HepG2 (cell line): ENCODE data around the gene KRTCAP2. TPM values are rescaled to one million over a fixed set of nuclear protein-coding genes. Genes with fewer than 3 reads are reported as not detected.

Experiments
- ATAC-seq: fragments of 200-7000 bp; cut with Tn5 transposase; 3 replicates; pipeline ENCODE4 v1.9.1; 2020; ENCODE audit warnings: mild to moderate bottlenecking, moderate library complexity
- BruUV-seq: library from RNA; stranded (reverse); fragments of 400-500 nt; replicated peaks from 2 replicates; lab custom pipeline; 2021; lab: Mats Ljungman, UMichigan
- CTCF ChIA-PET: fragments of 300-600 bp; formaldehyde crosslinking; extraction: SDS; loops from one replicate; lab custom pipeline; 2021; ENCODE audit warnings: low total read pairs, inconsistent platforms, low intra/inter-chr PET ratio; lab: Yijun Ruan, JAX
- POLR2A ChIA-PET: fragments of 350-600 bp; sonication (Branson Sonifier 250); formaldehyde crosslinking; loops from one replicate; lab custom pipeline; 2020; ENCODE audit warnings: antibody characterized with exemption, inconsistent platforms; lab: Yijun Ruan, JAX
- DNase-seq: peaks from one replicate; pipeline ENCODE4 v3.0.0-alpha.2; 2015; ENCODE audit warnings: low spot score
- FAIRE-seq: peaks from 3 replicates; lab custom pipeline; 2011; peaks lifted over from hg19 to GRCh38; lab: Jason Lieb, UNC
- H2AFZ ChIP-seq: one replicate; pipeline ENCODE4 v1.6.1; 2011; ENCODE audit warnings: low read length, inconsistent platforms
- H3K27ac ChIP-seq: fragments of 300-600 bp; 3 replicates; pipeline ENCODE4 v1.8.0; 2011; ENCODE audit warnings: mixed run types, mild to moderate bottlenecking, mixed read lengths, low read length, inconsistent platforms; ENCODE audit not compliant: insufficient read depth; ENCODE audit errors: extremely low read length
- H3K27me3 ChIP-seq, 2 experiments: fragments of 200-600 bp in 1 of 2; 2 replicates in 1 of 2; 3 replicates in 1 of 2; pipeline versions ENCODE4 v1.6.0 to v1.8.0; 2011; ENCODE audit warnings: low read length in 2 of 2, mild to moderate bottlenecking in 2 of 2, moderate library complexity in 2 of 2, inconsistent platforms in 1 of 2; ENCODE audit not compliant: insufficient read depth in 2 of 2, control insufficient read depth in 1 of 2
- H3K36me3 ChIP-seq, 2 experiments: fragments of 200-600 bp in 1 of 2; replicated peaks in 1 of 2; 2 replicates in 1 of 2; 3 replicates in 1 of 2; pipeline versions ENCODE4 v1.5.1 to v1.8.0; 2011; ENCODE audit warnings: low read length in 2 of 2, inconsistent platforms in 1 of 2; ENCODE audit not compliant: insufficient read depth in 2 of 2, control insufficient read depth in 1 of 2
- H3K4me1 ChIP-seq: 2 replicates; pipeline ENCODE4 v1.5.1; 2012; ENCODE audit warnings: low read length, inconsistent platforms; ENCODE audit not compliant: insufficient read depth
- H3K4me2 ChIP-seq: 2 replicates; pipeline ENCODE4 v1.6.0; 2011; ENCODE audit warnings: low read depth, low read length, inconsistent platforms
- H3K4me3 ChIP-seq, 3 experiments: fragments of 200-600 bp in 1 of 3; sonication (generic), shearing (Covaris generic) in 1 of 3; replicated peaks in 1 of 3; 2 replicates each; pipeline ENCODE4 v1.5.1; 2011 to 2016; ENCODE audit warnings: low read length in 3 of 3, inconsistent platforms in 2 of 3, low read depth in 2 of 3, mild to moderate bottlenecking in 2 of 3, control low read depth in 1 of 3, mixed read lengths in 1 of 3; ENCODE audit not compliant: insufficient read depth in 1 of 3
- H3K79me2 ChIP-seq: one replicate; pipeline ENCODE4 v1.6.1; 2011; ENCODE audit warnings: low read length, inconsistent platforms; ENCODE audit not compliant: insufficient read depth
- H3K9ac ChIP-seq: 2 replicates; pipeline ENCODE4 v1.6.0; 2011; ENCODE audit warnings: mild to moderate bottlenecking, low read depth, low read length, inconsistent platforms; ENCODE audit not compliant: insufficient read depth
- H3K9me3 ChIP-seq: 2 replicates; pipeline ENCODE4 v1.5.1; 2012; ENCODE audit warnings: mild to moderate bottlenecking, low read length
- H4K20me1 ChIP-seq: 2 replicates; pipeline ENCODE4 v1.6.0; 2011; ENCODE audit warnings: inconsistent platforms, mild to moderate bottlenecking, low read length, moderate library complexity; ENCODE audit not compliant: insufficient read depth
- ATF7-NPFF ChIP-seq: sonication (generic); formaldehyde crosslinking; IDR thresholded peaks from 2 replicates; pipeline ENCODE4 v1.8.1; 2023; ENCODE audit warnings: mild to moderate bottlenecking, low read depth, missing genetic modification reagents, moderate library complexity
- FOXM1 ChIP-seq: sonication (generic); formaldehyde crosslinking; IDR thresholded peaks from 2 replicates; pipeline ENCODE4 v1.5.0; 2020; ENCODE audit warnings: missing genetic modification reagents
- NR1H2 ChIP-seq: sonication (generic); formaldehyde crosslinking; IDR thresholded peaks from 2 replicates; pipeline ENCODE4 v1.8.1; 2022; ENCODE audit warnings: low read depth, missing genetic modification reagents, borderline replicate concordance
- PHF5A ChIP-seq: IDR thresholded peaks from one replicate; pipeline ENCODE4 v1.6.1; 2018; ENCODE audit warnings: low read depth, missing genetic modification reagents; ENCODE audit not compliant: unreplicated experiment
- SIN3A ChIP-seq: IDR thresholded peaks from 2 replicates; pipeline ENCODE4 v1.6.1; 2011; ENCODE audit warnings: low read depth, mild to moderate bottlenecking, control low read depth, low read length, borderline replicate concordance
- SIN3B ChIP-seq: fragments of 150-350 bp; IDR thresholded peaks from 2 replicates; pipeline ENCODE4 v1.6.1; 2014; ENCODE audit warnings: low read length
- SP1 ChIP-seq, 2 experiments: fragments of 450-650 bp in 1 of 2; sonication (generic) in 1 of 2; formaldehyde crosslinking in 1 of 2; IDR thresholded peaks; 2 replicates each; pipeline versions ENCODE4 v1.4.0 to v1.6.1; 2016 to 2020; ENCODE audit warnings: missing genetic modification reagents in 1 of 2
- STAG1 ChIP-seq: sonication (generic); formaldehyde crosslinking; IDR thresholded peaks from 2 replicates; pipeline ENCODE4 v1.4.0; 2020; ENCODE audit warnings: missing genetic modification reagents
- TCF7 ChIP-seq: sonication (generic); IDR thresholded peaks from 2 replicates; pipeline ENCODE4 v1.6.1; 2016; ENCODE audit warnings: antibody characterized with exemption, low read depth
- YY1 ChIP-seq: IDR thresholded peaks from 2 replicates; pipeline ENCODE4 v1.6.1; 2011; ENCODE audit warnings: low read length, low read depth, moderate library complexity, mild to moderate bottlenecking; ENCODE audit not compliant: insufficient read depth, insufficient replicate concordance
- ZGPAT ChIP-seq: IDR thresholded peaks from 2 replicates; pipeline ENCODE4 v1.6.1; 2016; ENCODE audit warnings: mild to moderate bottlenecking
- ZNF280B ChIP-seq: sonication (generic); formaldehyde crosslinking; IDR thresholded peaks from 2 replicates; pipeline ENCODE4 v1.5.0; 2020; ENCODE audit warnings: missing genetic modification reagents, mild to moderate bottlenecking, borderline replicate concordance
- ZNF331 ChIP-seq: sonication (generic); formaldehyde crosslinking; IDR thresholded peaks from 2 replicates; pipeline ENCODE4 v1.4.0; 2020; ENCODE audit warnings: missing genetic modification reagents
- ZNF546 ChIP-seq: sonication (generic); formaldehyde crosslinking; conservative IDR thresholded peaks from 2 replicates; pipeline ENCODE4 v1.8.1; 2023; ENCODE audit warnings: mild to moderate bottlenecking, missing genetic modification reagents
- ZNF660 ChIP-seq: sonication (generic); formaldehyde crosslinking; IDR thresholded peaks from 2 replicates; pipeline ENCODE4 v1.5.1; 2020; ENCODE audit warnings: mild to moderate bottlenecking, low read depth, missing genetic modification reagents, borderline replicate concordance
- ZNF747 ChIP-seq: sonication (generic); formaldehyde crosslinking; IDR thresholded peaks from 2 replicates; pipeline ENCODE4 v1.8.1; 2023; ENCODE audit warnings: missing genetic modification reagents, mild to moderate bottlenecking, borderline replicate concordance
- ZNF772 ChIP-seq: sonication (generic); formaldehyde crosslinking; IDR thresholded peaks from 2 replicates; pipeline ENCODE4 v1.5.0; 2020; ENCODE audit warnings: mild to moderate bottlenecking, missing genetic modification reagents
- ZNF782 ChIP-seq: sonication (generic); formaldehyde crosslinking; IDR thresholded peaks from 2 replicates; pipeline ENCODE4 v1.4.0; 2020; ENCODE audit warnings: missing genetic modification reagents, mild to moderate bottlenecking, borderline replicate concordance
- WGBS: methylation state at CpG from one replicate; pipeline ENCODE4 v1.1.6; 2017; ENCODE audit warnings: low lambda C conversion rate; 5-methylcytosine and 5-hydroxymethylcytosine counted together
- in situ Hi-C: cut with HindIII; loops from 2 replicates; pipeline ENCODE4 v1.10.0; 2017; ENCODE audit warnings: low pct_unique_long_range_greater_than_20kb; ENCODE audit not compliant: extremely low pct_ligation_motif_present
- intact Hi-C: fragments of 100-400 bp; cut with micrococcal nuclease; formaldehyde crosslinking; loops from one replicate; pipeline ENCODE4 v1.10.0; 2022; ENCODE audit not compliant: unreplicated experiment
- polyA plus RNA-seq, 8 experiments: library from polyadenylated mRNA; depleted of rRNA in 3 of 8; stranded (reverse) in 7 of 8; unstranded in 1 of 8; fragments of >200 nt; fragmentation: Illumina TruSeq in 4 of 8; extraction: Trizol in 4 of 8; gene quantifications; 2 replicates each; pipeline versions ENCODE4 v1.2.1 to v1.2.3, GENCODE V29; 2011 to 2016; ENCODE audit warnings: low read depth in 4 of 8, missing spikeins in 1 of 8, mixed read lengths in 1 of 8; ENCODE audit not compliant: insufficient read depth in 1 of 8
- total RNA-seq, 5 experiments: library from RNA; depleted of rRNA; stranded (reverse); fragments of >200 nt; fragmentation: Illumina TruSeq; extraction: Trizol; gene quantifications; 2 replicates each; pipeline ENCODE4 v1.2.3, GENCODE V29; 2016; ENCODE audit warnings: low read depth in 1 of 5
- TF ChIP-seq, protein P1 (sequence below): IDR thresholded peaks from 2 replicates; pipeline ENCODE4 v1.6.1; 2016; ENCODE audit warnings: low read depth, borderline replicate concordance

KRTCAP2 gene
- total and polyA plus RNA-seq, 2 of the 13 experiments (the other 11 are each of a cell fraction or from before 2014, with no cell fraction given) = 77.3 to 79.4 TPM

DNA sequence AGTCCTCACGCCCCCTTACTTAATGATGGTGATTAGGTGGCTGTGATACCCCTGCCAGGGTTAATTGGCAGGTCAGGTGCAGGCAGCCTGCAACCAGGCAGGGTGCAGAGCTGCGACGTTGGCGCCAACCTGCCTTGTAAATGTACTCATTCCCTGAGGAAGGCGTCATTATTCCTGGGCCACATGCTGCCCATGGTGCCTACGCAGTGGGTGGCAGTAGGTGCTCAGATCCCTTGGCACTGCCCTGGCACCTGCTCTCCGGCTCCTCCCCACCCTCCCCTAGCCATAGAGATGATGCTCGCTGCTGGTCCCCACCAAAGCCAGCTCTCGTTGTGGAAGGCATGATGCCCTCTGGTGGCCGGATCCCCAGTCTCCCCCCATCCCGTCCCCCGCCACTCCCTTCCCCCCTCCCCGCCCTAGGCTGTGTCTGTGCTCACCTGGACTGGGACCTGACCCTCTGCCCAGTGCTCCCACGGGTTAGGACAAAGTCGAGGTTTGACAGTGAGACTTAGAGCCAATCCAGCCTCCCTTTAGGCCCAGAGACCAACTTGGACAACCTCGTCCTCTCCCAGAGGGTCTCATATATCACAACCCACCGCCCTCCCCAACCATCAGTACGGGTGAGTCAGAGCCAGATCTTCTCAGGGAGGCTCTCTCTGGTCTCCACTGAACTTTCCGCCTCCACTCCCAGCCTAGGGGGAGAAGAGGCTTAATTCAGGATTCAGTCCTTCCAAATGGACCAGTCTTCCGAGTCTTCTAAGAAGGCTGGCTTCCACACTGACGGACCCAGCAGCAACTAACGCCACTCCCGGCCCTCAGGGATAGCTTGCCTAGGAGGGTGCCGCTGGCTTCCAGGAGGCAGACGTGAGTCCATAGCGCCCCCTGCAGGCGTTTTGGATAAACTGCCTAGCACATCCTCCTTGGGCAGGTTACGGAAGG is 5.7 kb downstream of the KRTCAP2 start:
- 0 out of 2 replicates have a peak overlapping the region, but pooled peaks have one; percentile 2 for H3K9ac ChIP-seq
- DNase-seq = peak; percentile 82
- BruUV-seq = no TSS peak
- H3K4me2 ChIP-seq = peak overlapping the region; percentile 100
- intact Hi-C loops = loop anchor here (1.0 to 2.0 kb wide), 2 partner anchors 41 to 73 kb away; partner anchors contain the start of gene EFNA1
- peak; percentile 91 for FAIRE-seq
- no peak overlapping the region for H3K27ac ChIP-seq
- peak; percentile 87 for ATAC-seq
- H3K36me3 ChIP-seq = peaks cover 0 to 12% of the 10 kb centered on the region in 2 experiments; a peak in 2 of 5 replicates
- no peaks in the 10 kb centered on the region for H4K20me1 ChIP-seq
- peak overlapping the region; percentile 84 for H2AFZ ChIP-seq
- ChIA-PET POLR2A (interaction anchor here (0.7 to 5.9 kb wide), 7 partner anchors 32 to 83 kb away, joined by 3 to 56 read pairs (median 5); partner anchors contain the start of genes EFNA1 and SLC50A1), CTCF (interaction anchor here (0.6 to 5.3 kb wide), 11 partner anchors 23 to 106 kb away, joined by 3 to 165 read pairs (median 4); partner anchors contain the start of genes EFNA1 and SLC50A1)
- H3K9me3 ChIP-seq = no peaks in the 10 kb centered on the region
- in situ Hi-C loops = loop anchor here (5.0 kb wide), 1 partner anchor 75 kb away; no protein-coding TSS in a partner anchor
- 0 out of 5 replicates have a peak, but pooled peaks cover 0 to 8% of the 10 kb centered on the region in 2 experiments for H3K27me3 ChIP-seq
- peaks cover 36% of the 10 kb centered on the region for H3K4me1 ChIP-seq
- peaks cover 7% of the 10 kb centered on the region for H3K79me2 ChIP-seq
- H3K4me3 ChIP-seq = peak overlapping the region; percentile 37 to 75 (median 48); a peak in 5 of 6 replicates
- WGBS = 13% methylated on average over 20 of the region's 28 CpGs
- 0 out of 2 replicates have a peak, but pooled peaks have one; percentile 48 for TF ChIP-seq ZGPAT (CRISPR knock-in tag)
- no peak for TF ChIP-seq SIN3B
- TF ChIP-seq NR1H2 = no peak
- TF ChIP-seq, protein P1, sequence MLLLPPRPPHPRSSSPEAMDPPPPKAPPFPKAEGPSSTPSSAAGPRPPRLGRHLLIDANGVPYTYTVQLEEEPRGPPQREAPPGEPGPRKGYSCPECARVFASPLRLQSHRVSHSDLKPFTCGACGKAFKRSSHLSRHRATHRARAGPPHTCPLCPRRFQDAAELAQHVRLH (CRISPR knock-in tag) = peak; percentile 85; the same call in 1 of the 2 replicates
- peak; percentile 98 for TF ChIP-seq STAG1 (CRISPR knock-in tag)
- 0 out of 2 replicates have a peak, but pooled peaks have one; percentile 41 for TF ChIP-seq ZNF280B (CRISPR knock-in tag)
- peak; percentile 60 for TF ChIP-seq PHF5A (CRISPR knock-in tag)
- TF ChIP-seq SP1 (IDR thresholded peaks at IDR 0.05) = no peak
- TF ChIP-seq SP1 (CRISPR knock-in tag; IDR thresholded peaks at IDR 0.05) = no peak
- TF ChIP-seq SIN3A = peak; percentile 50; the same call in 1 of the 2 replicates
- TF ChIP-seq YY1 = peak; percentile 31
- no peak for TF ChIP-seq FOXM1 (CRISPR knock-in tag)
- peak; percentile 52; the same call in 1 of the 2 replicates for TF ChIP-seq ZNF747 (CRISPR knock-in tag)
- TF ChIP-seq ATF7-NPFF = no peak
- TF ChIP-seq ZNF772 = peak; percentile 70; the same call in 1 of the 2 replicates
- TF ChIP-seq ZNF782 (CRISPR knock-in tag) = 0 out of 2 replicates have a peak, but pooled peaks have one; percentile 27
- TF ChIP-seq ZNF546 (CRISPR knock-in tag) = no peak
- TF ChIP-seq ZNF331 (CRISPR knock-in tag) = peak; percentile 64; the same call in 1 of the 2 replicates
- TF ChIP-seq ZNF660 = no peak
- no peak for TF ChIP-seq TCF7
